GM19397 (cell line): ENCODE results near the gene EZR.

Experiments used
- ATAC-seq: cut with Tn5 transposase; IDR thresholded peaks from one replicate; pipeline ENCODE4 v1.9.1; 2021; ENCODE audit warnings: mild to moderate bottlenecking, moderate library complexity; ENCODE audit not compliant: unreplicated experiment

Gene EZR

GRCh38 chr6:158780246-158780884, 38.8 kb downstream of the EZR start:
- ATAC-seq, result no peak

GRCh38 chr6:158778005-158778527, 41.1 kb downstream of the EZR start:
- ATAC-seq, result no peak

GRCh38 chr6:158777510-158777909, 41.7 kb downstream of the EZR start:
- no peak for ATAC-seq

GRCh38 chr6:158776737-158777136, 42.4 kb downstream of the EZR start:
- ATAC-seq, result no peak

GRCh38 chr6:158775832-158776231, 43.3 kb downstream of the EZR start:
- ATAC-seq, result no peak

GRCh38 chr6:158774717-158775449, 44.3 kb downstream of the EZR start:
- ATAC-seq, result no peak

GRCh38 chr6:158773581-158774449, 45.4 kb downstream of the EZR start:
- no peak for ATAC-seq

- no peak for ATAC-seq
Observed at GRCh38 chr6:158772851-158773371, 46.3 kb downstream of the EZR start.

- ATAC-seq, result no peak
Observed at GRCh38 chr6:158772172-158772571, 47.0 kb downstream of the EZR start.

- ATAC-seq, result no peak
Observed at GRCh38 chr6:158771399-158772152, 47.6 kb downstream of the EZR start.

- ATAC-seq, result no peak
Observed at GRCh38 chr6:158770533-158771330, 48.4 kb downstream of the EZR start.

GRCh38 chr6:158769771-158770432, 49.3 kb downstream of the EZR start:
- ATAC-seq, result no peak

GRCh38 chr6:158769234-158769770, 49.9 kb downstream of the EZR start:
- ATAC-seq, result no peak

GRCh38 chr6:158768436-158768835, 50.7 kb downstream of the EZR start:
- ATAC-seq, result no peak

- ATAC-seq, result no peak
Observed at GRCh38 chr6:158767709-158768108, 51.5 kb downstream of the EZR start.

GRCh38 chr6:158766621-158767455, 52.3 kb downstream of the EZR start:
- no peak for ATAC-seq

GRCh38 chr6:158765499-158766068, 53.6 kb downstream of the EZR start:
- ATAC-seq, result no peak

- ATAC-seq, result no peak
Observed at GRCh38 chr6:158764926-158765325, 54.2 kb downstream of the EZR start.
